Fibroblast of skin of right quadriceps (primary cell): Measurements from ENCODE around the gene LRRC8C.

Experiments
- DNase-seq: peaks from one replicate; pipeline ENCODE4 v3.0.0-alpha.2; 2013

Gene LRRC8C

DNA sequence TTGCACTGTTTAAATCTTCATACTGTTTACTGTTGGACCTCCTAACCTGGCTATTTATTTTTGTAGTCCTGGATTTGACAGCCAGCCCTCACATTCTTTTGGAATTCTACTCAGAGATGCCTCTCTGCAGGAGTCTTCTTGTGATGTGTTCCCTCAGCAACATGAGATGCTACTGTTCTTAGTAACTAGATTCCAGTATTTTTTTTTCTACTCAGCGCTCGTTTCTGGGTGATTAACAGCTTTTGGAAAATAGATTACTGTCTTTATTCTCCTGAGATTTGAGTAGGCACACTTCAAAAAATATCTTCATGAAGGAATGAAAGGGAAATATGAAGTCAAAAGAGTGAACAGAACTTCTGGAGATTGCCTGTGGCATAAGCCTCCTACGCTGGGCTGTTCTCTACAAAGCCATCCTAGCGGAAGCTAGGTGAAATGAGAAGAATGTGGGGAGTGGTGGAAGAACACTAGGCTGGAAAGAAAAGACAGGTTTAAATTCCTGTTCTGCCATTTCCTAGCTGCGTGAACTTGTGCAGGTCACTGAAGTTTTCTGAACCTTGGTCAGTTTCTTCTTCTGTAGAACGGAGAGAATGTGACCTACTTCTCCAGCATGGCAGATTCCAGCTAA is 75.9 kb downstream of the LRRC8C start:
- peak; percentile 62 for DNase-seq

DNA sequence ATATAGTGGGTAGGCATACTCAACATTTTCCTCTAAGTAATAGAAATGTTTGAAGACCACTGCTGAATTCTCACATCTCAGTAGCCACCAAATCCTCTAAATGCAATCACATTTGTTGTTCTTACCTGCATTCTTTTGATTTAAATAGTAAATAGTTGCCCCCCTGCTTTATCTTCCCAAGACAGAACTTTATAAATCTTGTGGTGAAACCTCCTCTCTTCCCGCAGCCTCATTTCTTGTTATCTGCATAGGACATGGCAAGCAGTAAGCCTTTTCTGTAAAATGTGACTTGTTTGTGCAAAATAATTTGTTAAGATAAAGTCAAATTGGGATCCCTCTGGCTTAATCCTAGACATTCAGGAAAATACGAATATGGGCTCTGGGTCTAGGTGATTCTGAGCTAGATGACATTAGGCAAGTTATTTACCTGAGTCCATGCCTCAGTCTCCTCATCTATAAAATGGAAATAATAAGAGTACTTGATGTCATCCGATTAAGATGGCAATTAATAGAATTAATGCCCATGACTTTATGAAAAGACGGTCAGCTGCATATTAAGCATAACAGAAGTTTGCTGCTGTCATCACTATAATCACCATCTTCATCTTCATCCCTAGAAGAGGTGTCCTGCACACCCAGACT is 77.7 kb downstream of the LRRC8C start:
- DNase-seq = no peak

DNA sequence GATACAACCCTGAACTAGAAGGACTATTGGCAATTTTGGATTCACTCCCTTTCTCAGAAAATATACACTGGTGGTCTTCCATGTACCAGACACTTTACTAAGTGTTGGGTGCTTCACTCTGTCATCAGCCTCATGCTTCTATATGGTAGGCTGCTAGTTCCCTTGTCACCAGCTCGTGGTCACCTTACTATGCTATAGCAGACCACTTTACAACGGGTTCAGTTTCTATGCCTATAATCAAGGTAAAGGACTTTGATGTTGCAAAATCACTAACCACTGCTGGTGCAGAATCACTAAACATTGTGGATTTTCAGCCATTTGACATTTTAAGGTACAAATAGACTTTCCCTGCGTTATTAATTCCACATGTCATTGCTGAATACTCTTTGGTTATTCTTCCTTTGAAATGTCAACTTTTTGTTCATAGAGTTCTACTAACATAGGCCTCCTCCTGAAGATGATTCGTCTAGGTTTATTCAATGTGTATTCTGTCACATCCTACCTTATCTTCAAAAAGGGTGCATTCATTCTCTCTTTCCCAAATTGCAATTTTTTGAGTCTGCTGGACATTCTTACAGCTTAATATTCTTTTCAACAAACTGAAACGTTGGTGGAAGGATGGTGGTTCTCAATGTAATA is 78.3 kb downstream of the LRRC8C start:
- no peak for DNase-seq

DNA sequence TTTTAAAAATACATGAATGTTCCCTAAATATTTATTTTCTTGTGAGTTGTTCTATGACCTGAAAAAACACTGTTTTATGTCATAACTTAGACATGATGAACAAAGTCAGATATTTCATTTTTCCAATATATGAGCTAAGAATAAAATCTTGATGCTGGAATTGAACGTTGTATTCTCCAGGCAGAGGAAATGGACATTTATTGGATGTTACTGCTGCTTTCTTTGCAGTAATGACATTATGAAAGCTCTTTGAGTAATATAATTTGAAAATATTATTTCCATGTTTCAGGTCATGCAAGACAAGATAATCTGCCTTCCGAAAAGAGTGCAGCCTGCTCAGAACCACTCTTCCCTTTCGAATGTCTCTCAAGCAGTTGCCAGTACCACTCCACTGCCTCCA is 79.5 kb downstream of the LRRC8C start:
- no peak for DNase-seq

DNA sequence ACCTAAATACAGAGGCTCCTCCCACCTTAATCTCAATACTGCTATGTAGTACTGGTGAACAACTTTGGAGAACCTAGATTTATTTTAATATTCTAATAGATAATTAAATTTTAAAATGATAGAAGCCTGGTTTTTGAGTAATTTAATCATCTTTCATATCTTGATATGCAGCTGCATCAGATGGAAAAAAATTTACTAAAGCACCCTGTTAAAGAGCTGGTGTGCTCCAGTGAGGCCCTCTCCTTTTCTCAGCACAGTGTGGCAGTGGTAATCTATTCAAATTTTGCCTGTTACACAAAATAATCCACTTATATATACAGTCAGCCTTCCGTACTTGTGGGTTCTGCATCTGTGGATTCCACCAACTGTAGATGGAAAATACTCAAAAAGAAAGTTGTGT is 82.8 kb downstream of the LRRC8C start:
- DNase-seq = no peak

DNA sequence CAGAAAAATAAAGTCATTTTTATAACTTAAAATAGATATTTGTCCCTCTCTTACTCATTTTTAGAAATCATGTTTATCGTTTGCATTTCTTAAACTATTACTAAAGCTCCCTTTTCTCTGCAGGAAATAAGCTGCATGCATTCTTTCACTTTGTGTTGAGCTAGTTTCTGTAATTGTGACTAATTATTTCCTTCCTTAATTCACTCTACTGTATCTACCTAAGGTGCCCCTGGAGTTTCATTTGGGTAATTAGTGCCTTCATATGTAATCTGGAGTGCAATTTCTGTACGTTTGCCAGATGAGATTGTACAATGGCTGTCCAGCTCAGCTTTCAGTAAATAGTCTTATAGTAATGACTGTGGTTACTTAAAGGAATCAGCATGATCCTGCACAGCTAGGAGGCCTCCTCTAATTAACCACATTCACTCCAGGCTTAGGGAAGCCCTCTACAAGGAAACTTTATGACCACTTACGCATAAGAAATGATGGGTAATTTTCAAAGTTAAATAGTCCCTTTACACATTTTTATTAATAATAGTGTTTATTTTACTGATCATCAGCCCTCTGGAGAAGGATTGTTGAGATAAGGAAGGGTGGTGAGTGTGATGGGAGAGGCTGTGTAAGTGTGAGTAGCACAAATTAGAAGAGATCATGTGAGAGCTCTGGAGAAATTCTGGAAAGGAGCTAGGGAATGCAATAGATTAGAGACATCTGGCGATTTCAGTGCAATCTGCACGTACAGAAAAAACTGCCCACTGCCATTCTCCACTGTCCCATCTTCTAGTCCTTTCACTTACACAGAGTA is 86.8 kb downstream of the LRRC8C start:
- peak; percentile 73 for DNase-seq

DNA sequence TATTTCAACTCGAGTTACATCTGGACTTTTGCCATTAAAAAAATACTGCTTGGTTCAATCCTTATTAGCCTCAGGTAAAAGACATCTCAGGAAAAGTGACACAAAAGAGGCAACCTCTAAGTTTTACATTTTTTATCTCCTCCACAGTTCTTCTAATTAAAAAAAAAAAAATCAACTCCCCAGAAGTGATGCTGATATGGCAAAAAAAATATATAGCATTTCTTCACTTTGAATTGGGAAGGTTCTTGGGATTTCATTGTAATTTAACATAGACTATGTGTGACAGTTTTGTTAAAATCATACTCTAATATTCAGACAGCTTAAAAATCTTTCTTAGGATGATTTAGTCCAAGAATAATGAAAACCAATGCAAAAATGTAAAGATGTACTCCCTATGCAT is 87.9 kb downstream of the LRRC8C start:
- no peak for DNase-seq

DNA sequence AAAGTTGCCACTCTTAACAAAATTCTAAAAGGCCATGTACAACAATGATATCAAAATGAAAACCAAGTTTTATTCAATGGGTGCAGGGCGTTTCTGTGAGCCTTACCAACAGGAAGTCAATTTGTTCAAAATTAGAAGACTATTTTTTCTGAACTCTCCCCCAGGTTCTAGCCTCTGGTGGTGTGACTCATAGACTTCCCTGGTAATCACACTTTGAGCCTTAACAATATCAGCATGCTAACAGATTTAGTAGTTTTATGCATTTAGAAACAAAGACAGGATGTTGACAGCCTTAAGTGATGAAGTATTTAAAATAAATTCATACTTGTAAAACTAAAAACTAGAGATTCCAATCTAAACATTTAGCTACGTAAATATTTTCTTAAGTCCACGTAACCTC is 88.4 kb downstream of the LRRC8C start:
- peak; percentile 72 for DNase-seq

DNA sequence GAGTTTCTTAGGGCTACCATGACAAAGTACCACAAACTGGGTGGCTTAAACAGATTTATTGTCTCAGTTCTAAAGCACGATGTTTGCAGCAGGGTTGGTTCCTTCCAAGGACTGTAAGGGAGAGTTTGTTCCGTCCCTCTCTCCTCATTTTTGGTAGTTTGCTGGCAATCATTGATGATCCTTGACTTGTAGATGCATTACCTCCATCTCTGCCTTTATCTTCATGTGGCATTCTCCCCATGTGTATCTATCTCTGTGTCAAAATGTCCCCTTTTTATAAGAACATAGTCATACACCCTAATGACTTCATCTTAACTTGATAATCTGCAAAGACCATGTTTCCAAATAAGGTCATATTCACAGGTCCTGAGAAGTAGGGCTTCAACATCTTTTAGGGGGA is 90.2 kb downstream of the LRRC8C start:
- no peak for DNase-seq

DNA sequence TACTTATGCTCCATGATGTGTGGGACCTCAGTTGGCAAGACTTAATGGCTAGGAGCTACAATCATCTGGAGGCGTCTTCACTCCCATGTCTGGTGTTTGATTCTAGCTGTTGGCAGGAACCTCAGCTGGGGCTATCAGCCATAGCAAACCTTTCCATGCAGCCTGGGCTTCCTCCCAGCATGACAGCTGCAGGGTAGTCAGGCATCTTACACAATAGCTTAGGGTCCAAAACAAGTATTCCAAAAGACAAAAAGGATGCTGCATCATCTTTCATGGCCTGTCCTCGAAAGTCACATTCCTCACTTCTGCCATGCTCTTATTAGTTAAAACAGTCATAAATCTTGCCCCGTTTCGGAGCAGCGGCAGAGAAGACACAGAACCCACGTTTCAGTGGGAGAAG is 90.9 kb downstream of the LRRC8C start:
- DNase-seq = peak; percentile 28

DNA sequence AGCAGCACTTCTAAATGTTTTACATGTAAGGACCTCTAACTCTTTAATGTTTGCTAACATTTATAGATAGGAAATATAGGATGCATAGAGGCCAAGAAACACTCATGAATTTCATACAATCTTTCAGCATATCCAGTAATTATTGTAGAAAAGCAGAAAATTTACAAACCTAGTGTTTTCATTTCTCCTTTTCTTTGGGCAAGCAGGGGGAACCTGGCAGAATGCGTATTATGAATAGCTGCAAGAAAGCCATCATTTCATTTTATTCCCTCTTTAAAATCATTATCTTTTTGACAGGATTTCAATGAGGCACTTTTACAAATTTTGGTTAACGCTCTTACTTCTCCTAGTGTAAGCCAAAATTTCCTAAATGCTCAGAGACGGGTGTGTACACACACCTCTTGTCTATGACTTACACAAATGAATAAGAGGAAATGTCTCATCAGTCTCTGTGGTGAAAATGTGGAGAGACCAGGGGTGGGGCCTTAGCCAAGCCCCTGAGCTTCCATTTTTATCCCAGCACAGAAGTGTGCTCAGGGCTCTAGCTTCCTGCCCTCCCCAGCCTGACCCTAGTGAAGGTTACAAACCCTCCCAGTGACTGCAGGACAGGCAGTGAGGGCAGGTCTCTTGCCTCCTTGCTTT is 91.6 kb downstream of the LRRC8C start:
- DNase-seq = no peak

DNA sequence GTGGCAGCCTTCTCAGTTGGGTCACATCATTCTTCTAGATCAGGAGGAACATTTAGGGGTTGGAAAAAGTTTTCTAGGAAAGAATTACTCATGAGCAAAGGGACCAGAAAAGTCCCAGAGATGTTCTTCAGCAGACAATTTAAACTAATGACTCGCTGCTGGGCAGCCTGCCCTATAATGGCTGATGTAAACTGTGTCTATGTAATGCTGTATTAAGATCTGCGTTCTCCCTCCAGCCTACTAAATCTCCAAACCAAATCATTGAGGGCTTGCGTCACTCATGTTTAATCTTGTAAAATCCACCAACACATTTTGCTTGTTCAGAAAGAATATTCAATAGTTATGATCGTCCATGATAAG is 92.1 kb downstream of the LRRC8C start:
- peak; percentile 92 for DNase-seq

DNA sequence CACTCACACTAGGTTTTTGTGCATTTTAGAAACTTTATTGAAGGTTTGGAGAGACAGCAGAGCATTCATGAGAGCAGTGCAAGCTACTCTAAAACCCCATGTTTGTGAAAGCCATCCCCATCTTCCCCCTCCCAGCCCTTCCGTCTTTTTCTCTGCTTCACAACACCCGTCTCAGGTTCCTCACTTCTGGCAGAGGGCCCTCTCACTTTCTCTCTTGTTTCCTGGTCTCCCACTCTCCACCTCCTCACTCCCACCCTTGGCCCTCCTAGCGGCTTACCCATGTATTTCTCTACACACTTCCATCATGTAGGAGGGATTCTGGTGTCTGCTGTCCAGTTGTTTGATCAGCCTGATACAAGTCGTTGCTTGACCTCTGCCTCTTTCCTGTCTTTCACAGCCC is 92.7 kb downstream of the LRRC8C start:
- DNase-seq = no peak

DNA sequence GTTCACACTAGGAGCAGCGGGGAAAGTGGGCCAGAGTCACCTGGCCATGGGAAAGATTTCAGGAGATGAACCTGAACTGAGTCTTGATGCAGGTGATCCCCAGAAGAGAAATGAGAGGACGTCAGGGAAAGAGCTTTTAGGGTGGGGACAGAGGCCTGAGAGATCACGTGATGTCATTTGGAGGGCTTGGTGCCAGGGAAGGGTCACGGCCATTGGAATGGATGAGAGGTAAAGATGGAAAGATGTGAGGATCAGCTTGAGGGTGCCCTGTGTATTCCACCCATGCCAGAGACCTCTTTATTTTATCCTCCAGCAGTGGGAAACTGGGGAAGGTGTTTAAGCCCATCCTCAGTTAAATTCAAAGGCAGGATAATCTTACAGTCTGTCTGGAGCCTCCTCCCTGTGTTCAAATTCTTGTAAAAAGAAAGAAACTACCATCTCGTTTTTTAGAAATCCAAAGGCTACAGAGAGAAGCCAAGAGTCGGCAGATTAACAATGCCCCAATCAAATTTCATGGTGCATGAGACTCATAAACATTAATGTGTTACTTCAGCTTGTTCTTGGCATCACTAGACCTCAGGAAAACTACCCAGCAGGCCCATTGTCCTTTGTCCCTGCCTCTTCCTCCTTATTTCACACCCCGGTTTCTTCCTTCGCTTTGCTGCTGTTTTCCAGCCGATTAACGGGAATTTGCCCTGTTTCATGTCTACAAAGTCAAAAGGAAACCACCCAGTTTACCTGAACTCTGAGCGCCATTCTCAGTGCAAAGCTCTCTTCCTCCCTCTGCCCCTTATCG is 94.8 kb downstream of the LRRC8C start:
- DNase-seq = no peak

DNA sequence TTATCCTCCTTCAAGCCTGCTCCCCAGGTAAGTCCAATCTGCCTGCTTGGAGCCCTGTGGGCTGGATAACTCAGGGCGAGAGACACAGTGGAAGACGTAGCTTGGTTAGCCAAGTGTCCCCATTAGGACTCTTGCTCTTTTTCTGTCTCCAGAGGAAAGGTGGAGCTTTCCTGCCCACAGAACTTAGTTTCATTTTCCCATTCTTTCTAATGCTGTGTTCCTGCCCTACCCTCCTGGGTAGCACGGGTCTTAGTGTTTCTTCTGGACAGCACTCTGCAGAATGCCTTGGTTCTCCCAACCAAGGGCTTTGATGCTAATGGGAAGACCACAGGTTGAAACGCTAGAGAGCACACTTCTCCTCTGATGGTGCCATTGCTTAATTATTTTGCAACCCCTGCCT is 95.5 kb downstream of the LRRC8C start:
- DNase-seq = no peak

DNA sequence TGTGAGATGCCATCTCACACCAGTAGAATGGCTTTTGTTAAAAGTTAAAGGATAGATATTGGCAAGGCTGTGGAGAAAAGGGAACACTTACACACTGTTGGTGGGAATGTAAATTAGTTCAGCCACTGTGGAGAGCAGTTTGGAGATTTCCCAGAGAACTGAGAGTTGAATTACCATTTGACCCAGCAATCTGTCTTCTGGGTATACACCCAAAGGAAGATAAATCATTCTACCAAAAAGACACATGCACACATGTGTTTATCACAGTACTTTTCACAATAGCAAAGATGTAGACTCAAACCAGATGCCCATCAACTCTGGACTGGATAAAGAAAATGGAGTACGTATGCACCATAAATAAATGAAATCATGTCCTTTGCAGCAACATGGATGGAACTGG is 99.3 kb downstream of the LRRC8C start:
- DNase-seq = no peak

DNA sequence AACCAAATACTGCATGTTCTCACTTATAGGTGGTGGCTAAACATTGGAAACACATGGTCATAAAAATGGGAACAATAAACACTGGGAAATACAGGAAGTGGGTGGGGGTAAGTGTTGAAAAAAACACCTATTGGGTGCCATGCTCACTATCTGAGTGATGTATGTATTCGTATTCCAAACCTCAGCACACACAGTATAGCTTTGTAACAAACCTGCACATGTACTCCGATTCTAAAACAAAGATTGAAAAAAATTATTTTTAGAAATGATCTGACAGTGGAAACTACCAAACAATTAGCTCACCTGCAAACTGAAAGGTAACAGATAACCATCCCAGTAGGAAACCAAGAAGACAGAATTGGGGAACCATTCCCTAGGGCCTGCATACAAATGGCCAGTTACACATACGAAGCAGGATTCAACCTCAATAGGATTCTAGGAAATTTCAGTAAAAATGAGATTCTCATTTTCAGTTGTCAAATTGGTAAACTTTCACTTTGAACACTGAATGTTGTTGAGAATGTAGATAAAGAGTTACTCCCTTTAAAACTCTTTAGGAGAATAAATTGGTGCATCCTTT is 99.8 kb downstream of the LRRC8C start:
- DNase-seq = no peak

DNA sequence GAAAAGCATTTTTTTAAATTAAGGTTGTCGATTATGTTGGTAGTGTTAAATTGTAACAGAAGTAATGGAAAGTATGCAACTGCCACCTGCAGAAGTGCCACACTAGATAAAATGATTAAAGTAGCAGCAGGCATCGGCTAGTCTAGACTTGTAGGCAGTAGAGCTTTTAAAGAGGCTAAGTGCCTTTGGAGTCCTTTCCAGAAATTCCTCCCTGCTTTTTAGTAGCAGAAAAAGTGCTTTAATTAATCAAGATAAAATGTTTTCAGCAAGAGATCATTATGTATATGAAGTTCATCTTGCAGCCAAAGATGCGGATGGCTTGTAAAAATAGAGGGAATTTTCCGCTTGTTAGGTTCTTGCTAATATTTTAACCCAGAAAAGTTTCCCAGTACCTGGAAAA is 100.8 kb downstream of the LRRC8C start:
- DNase-seq = no peak

DNA sequence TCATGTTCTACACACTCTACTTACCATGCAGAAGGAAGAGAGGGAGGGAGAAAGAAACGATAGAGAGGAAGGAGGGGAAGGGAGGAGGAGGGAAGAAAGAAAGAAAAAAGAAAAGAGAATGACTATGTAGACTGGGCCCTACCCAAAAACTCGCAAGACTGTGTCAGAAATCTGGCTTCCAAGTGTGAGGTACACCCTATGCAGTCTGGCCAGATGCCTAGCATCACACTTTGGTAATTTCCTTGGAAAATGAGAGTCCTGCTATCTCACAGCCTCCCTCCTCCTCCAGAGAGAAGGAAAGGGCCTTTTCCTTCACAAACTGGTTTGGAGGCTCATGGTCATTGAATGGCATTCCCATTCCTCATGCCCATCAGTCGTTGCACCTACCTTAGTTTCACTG is 101.5 kb downstream of the LRRC8C start:
- no peak for DNase-seq

DNA sequence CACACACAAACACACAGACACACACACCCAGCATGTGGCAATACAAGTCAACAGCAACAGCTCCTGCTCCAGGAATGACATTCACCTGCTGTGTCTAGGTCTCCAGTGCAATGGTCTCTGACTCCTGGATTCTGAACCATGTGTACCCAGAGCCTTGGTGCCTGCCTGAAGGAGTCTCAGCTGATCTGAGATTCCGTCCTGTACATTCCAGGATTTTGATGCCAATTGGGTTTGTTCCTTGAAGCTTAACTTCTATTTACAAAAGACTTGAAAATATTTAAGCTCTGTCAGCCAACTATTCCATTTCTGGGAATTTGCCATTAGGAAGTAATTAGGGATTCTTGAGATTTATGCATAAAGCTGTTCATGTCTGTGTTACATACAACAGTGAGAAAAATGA is 102.6 kb downstream of the LRRC8C start:
- DNase-seq = no peak

DNA sequence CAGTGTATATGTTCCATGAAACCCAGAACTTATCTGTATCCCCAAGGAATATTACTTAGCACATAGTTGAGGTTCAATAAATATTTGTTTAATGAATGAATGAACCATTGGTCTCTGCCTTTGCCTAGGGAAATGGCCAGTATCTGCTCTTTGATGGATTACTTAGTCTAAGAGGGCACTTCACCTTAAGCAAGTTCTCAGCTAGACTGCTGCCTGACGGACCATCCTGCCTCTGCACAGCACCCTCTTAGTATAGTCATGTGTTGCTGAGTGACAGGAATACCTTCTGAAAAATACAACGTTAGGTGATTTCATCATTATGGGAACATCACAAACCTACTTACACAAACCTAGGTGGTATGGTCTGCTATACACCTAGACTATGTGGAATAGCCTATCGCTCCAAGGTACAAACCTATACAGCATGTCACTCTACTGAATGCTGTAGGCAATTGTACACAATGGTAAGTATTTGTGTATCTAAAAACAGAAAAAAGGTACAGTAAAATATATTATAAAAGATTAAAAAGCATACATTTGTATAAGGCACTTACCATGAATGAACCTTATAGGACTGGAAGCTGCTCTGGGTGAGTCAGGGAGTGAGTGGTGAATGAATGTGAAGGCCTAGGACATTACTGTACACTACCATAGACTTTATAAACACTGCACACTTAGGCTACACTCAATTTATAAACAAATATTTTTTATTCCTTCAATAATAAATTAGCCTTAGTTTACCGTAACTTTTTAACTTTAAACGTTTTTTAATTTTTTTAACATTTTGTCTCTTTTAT is 104.2 kb downstream of the LRRC8C start:
- DNase-seq = no peak
